ENCODE results near the gene SETSIP.

DNA sequence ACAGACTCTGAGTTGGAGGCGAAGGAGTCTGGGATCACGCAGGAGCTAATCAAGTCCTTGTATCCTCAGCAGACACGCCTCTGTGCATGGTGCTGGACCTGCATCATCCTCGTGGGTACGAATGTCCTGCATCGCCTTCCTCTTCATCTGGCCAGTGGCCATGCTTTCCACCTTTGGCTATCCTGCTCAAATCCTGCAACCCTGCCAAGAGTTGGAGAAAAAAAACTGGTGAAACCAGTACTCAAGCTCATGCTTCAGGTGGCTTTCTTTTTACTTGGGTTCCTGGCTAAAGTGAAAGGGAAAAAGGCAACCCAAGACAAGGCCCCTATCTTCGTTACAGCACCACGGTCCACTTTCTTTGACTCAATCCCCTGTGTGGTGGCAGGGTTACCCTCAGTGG lies 8.9 kb downstream of the SETSIP start:
- TF ChIP-seq, protein P1, sequence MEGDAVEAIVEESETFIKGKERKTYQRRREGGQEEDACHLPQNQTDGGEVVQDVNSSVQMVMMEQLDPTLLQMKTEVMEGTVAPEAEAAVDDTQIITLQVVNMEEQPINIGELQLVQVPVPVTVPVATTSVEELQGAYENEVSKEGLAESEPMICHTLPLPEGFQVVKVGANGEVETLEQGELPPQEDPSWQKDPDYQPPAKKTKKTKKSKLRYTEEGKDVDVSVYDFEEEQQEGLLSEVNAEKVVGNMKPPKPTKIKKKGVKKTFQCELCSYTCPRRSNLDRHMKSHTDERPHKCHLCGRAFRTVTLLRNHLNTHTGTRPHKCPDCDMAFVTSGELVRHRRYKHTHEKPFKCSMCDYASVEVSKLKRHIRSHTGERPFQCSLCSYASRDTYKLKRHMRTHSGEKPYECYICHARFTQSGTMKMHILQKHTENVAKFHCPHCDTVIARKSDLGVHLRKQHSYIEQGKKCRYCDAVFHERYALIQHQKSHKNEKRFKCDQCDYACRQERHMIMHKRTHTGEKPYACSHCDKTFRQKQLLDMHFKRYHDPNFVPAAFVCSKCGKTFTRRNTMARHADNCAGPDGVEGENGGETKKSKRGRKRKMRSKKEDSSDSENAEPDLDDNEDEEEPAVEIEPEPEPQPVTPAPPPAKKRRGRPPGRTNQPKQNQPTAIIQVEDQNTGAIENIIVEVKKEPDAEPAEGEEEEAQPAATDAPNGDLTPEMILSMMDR (IDR thresholded peaks at IDR 0.05; ENCODE audit: poor library complexity) = no peak
- TF ChIP-seq EZH2 (IDR thresholded peaks at IDR 0.05; ENCODE audit: borderline replicate concordance) (no peak), EZH2phosphoT487 (IDR thresholded peaks at IDR 0.05; ENCODE audit: low read depth, severe bottlenecking, unreplicated experiment) (no peak)
